ENCODE measurements around the gene DCST2. TPM values are rescaled to one million over a fixed set of nuclear protein-coding genes. Genes with fewer than 3 reads are reported as not detected.
A peak's percentile ranks its signal among the peaks of the same experiment; 100 is the strongest.

The DCST2 gene
- polyA plus RNA-seq, 6 donors from 2014 or later = not detected

DNA sequence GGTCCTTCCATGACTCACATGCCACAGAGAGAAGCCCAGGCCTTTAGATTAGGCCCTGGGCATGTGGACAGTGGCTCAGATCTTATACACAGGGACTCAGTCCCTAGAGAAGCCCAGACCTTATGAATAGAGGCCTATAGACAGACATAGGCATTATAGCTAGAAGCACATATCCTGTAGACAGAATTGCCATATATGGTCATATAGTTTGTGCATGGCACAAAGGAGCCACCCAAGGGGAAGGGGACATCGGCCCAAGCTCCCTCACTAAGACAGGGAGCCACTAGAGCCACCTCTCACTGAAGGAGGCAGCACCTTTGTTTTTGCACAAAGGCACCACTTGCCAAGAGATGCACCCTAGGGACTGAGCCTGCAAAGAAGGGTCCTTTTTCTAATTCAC is 42.8 kb upstream of the DCST2 start:
- Mint-ChIP-seq H3K27ac (no peak overlapping the region), H3K4me3 (no peak overlapping the region), H3K27me3 (peaks cover 16 to 17% (median 16%) of the 10 kb centered on the region in 3 donors), H3K9me3 (peaks cover 0 to 1% (median 0%) of the 10 kb centered on the region in 7 donors), H3K4me1 (peaks cover 44 to 51% (median 47%) of the 10 kb centered on the region in 3 donors), H3K36me3 (peaks cover 0 to 3% of the 10 kb centered on the region in 2 donors)
- ATAC-seq (ENCODE audit: low read depth in 2 of 2) = no peak
- DNase-seq = no peak

DNA sequence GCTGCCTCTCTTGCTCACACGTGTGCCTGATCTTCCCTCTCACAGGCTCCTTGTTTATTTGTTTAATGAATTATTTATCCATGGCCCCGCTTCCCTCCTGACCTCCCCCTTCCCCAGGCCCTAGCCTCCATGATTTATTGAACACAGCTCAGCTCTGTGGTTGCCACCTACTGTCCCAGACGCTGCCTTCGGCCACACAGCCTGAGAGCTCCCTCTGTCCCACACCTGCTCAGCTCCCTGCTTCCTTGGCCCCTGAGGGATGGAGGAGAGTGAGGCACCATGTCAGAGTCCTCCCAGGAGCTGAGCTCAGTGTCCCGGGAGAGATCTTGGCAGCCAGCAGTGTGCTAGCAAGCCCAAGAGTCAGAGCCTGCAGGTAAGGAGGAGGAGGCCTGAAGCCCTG is 42.0 kb upstream of the DCST2 start:
- Mint-ChIP-seq H3K27me3 (peaks cover 12 to 14% (median 13%) of the 10 kb centered on the region in 3 donors), H3K4me1 (peaks cover 44 to 54% (median 44%) of the 10 kb centered on the region in 3 donors), H3K27ac (no peak overlapping the region), H3K36me3 (no peaks in the 10 kb centered on the region), H3K4me3 (peak overlapping the region in 2 of 8 donors; percentile 7 to 42), H3K9me3 (no peaks in the 10 kb centered on the region)
- no peak for ATAC-seq (ENCODE audit: low read depth in 2 of 2)
- DNase-seq = no peak

DNA sequence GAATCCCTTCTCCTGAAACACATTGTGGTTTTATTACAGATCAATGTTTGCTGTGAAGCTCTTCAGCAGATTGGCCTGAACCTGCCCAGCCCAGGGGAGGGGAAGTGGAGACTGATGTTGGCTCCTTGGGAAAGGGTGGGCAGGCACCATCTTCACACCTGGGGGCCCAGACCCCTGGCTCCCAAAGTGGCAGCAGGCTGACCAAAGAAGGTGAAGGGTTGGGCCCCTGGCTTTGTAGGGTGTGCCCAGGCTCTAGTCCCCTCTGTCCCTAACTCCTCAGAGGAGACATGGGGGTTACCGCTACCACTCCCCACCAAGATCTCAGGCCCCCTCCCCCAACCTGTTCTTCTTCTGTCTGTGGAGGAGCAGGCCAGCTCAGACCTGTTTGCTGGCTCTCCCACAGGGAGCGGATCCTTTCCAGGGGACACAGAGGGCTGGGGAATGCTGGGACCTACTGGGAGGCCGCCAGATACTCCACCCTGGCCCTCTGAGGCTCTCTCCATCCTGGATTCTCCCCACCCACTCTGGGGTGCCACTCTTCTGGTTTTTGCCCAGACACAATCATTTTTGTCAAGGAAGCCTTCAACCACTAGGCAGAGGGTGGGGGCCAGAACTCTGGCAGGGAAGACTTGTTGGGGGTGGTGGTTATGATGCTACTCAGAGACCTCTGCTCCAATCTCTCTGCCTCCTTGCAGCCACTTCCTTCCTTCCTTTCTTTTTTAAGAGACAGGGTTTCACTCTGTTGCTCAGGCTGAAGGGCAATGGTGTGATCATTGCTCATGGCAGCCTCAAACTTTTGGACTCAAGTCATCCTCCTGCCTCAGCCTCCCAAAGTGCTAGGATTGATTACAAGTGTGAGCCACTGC is 40.0 kb upstream of the DCST2 start:
- peaks cover 0 to 6% (median 0%) of the 10 kb centered on the region in 3 donors for H3K27me3 Mint-ChIP-seq
- ATAC-seq (ENCODE audit: low read depth in 2 of 2) (no peak), DNase-seq (no peak)
- no peaks in the 10 kb centered on the region for H3K36me3 Mint-ChIP-seq
- no peak overlapping the region for H3K27ac Mint-ChIP-seq
- no peaks in the 10 kb centered on the region for H3K9me3 Mint-ChIP-seq
- H3K4me1 Mint-ChIP-seq = peaks cover 36 to 53% (median 37%) of the 10 kb centered on the region in 3 donors
- peak overlapping the region in 4 of 8 donors; percentile 21 to 57 (median 42) for H3K4me3 Mint-ChIP-seq

DNA sequence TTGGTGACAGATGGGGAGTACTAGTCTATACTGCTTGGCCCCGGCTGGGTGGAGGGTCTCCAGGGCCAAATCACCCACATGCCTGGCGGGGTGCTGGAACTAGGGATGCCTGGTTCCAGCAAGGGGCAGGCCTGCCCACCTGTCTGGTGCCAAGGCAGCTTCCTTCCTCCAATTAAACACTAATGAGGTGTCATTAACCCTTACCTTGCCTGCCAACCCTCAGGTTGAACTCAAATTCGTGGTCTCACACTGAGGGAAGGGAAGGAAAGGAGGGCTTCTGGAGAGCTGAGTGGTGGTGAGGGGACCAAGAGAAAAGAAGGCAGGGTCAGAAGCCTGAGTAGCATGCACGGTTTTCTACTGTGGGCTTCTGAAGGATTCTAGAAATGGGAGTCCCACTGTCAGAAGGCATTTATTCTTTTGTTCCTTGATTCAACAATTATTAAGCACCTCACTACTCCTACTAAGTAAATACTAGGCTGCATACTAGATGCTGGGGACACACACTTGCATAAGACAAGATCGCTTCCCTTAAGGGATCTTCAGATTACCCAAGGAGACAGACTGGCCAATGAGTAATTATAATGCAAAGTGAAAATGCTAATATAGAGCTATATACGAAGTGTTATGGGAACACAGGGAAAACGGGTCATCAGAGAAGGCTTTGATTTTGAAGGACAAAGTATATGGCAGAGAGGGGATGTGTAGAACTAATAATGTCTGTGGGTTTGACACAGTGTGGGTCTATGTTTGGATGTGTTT is 39.1 kb upstream of the DCST2 start:
- H3K36me3 Mint-ChIP-seq = no peaks in the 10 kb centered on the region
- H3K4me3 Mint-ChIP-seq = peak overlapping the region in 5 of 8 donors; percentile 33 to 67 (median 59)
- H3K27ac Mint-ChIP-seq = peak overlapping the region in 2 of 6 donors; percentile 34 to 54
- no peaks in the 10 kb centered on the region for H3K9me3 Mint-ChIP-seq
- DNase-seq (no peak), ATAC-seq (ENCODE audit: low read depth in 2 of 2) (no peak)
- peaks cover 0 to 4% (median 0%) of the 10 kb centered on the region in 3 donors for H3K27me3 Mint-ChIP-seq
- H3K4me1 Mint-ChIP-seq = peaks cover 37 to 45% (median 37%) of the 10 kb centered on the region in 3 donors

DNA sequence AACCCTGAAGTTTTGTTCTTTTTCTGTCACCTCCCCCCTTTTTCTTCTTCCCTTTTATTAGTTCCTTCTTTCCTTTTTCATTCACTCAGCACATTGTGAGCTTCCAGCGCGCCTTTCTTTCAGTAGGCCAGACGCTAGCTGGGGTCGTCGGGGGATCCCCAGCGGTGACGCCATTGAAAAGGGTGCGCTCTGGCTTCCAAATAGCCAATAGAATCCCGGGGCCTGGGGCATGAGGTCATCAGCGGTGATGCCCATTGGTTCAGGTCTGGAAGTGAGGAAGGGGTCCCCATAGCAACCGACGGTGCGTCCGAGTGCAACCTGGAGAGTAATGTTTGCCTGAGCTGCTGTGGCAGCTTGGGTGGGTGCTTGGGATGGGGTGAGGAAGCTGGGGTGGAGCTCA is 38.1 kb upstream of the DCST2 start:
- H3K36me3 Mint-ChIP-seq = peaks cover 0 to 7% of the 10 kb centered on the region in 2 donors
- peak overlapping the region; percentile 42 to 75 (median 62) for H3K4me3 Mint-ChIP-seq
- no peaks in the 10 kb centered on the region for H3K27me3 Mint-ChIP-seq
- no peak for DNase-seq
- no peaks in the 10 kb centered on the region for H3K9me3 Mint-ChIP-seq
- peak overlapping the region in 3 of 6 donors; percentile 67 to 93 (median 77) for H3K27ac Mint-ChIP-seq
- peak in 1 of 2 donors; percentile 6 for ATAC-seq (ENCODE audit: low read depth in 2 of 2)
- H3K4me1 Mint-ChIP-seq = peaks cover 43 to 50% (median 45%) of the 10 kb centered on the region in 3 donors

DNA sequence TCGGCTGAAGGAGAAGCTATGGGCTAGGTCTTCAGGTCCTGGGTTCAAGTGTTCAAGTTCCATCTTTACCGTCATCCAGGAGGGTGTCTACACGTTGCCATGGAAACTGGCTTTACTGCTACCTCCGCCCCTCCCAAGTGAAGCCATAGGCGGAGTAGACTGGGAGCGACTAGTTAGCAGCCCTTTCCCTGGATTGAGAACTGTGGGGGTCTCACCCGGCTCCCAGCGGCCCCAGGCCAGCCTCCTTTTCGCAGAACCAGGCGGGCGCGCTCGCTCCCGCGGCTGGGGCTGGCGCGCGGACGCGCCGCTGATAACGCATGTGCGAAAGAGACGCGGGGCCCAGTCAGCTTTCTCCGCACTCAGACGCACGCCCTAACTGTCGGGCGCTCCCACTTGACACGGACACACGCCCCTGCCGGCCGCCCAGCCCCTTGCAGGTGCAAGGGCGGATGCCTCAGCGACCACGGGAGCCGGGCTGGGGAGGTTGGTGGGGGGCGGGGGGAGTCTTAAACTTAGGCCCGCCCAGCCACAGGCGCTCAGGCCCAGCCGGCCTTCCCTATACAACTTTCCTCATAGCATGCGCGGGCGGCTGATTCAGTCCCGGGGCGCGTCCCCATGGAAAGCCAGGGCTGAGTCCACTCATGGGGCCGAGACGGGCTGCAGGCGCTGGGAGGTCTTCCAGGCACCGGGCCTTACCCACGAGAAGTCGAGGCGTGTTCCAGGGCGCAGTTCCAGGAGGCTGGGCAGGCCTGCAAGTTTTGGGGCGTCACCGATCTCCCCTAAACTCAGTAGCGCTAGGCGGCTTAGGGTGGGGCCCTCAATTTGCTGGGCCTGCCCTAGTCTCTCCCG is 37.4 kb upstream of the DCST2 start:
- DNase-seq = peak; percentile 82
- no peaks in the 10 kb centered on the region for H3K27me3 Mint-ChIP-seq
- H3K9me3 Mint-ChIP-seq = no peaks in the 10 kb centered on the region
- ATAC-seq (ENCODE audit: low read depth in 2 of 2) = peak; percentile 96
- H3K27ac Mint-ChIP-seq = peak overlapping the region in 2 of 6 donors; percentile 76 to 93
- peak overlapping the region; percentile 42 to 75 (median 64) for H3K4me3 Mint-ChIP-seq
- peaks cover 0 to 11% of the 10 kb centered on the region in 2 donors for H3K36me3 Mint-ChIP-seq
- peaks cover 47 to 53% (median 53%) of the 10 kb centered on the region in 3 donors for H3K4me1 Mint-ChIP-seq

DNA sequence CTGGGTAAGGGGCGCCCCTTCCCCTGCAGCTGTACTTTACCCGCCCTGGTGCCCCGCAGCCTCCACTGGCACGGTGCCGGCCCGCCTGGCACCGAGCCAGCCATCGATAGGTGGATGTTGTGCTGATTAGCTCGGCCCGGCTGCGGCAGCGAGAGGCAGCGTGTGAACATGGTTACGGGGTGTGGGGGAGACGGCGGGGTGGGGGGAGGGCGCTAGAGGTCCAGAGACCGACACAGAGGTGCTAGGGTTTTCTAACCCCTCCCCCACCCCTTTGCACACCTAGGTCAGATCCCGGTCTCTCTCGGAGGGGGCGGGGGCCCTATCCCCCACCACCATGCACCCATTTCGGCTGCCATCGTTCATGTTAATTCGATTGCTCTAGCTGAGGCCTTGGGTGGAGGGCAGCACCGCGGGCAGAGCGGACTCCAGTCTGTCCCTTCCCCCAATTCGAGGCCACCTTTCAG is 36.6 kb upstream of the DCST2 start:
- Mint-ChIP-seq H3K4me3 (peak overlapping the region in 5 of 8 donors; percentile 42 to 70 (median 63)), H3K36me3 (peaks cover 0 to 11% of the 10 kb centered on the region in 2 donors), H3K4me1 (peaks cover 49 to 55% (median 53%) of the 10 kb centered on the region in 3 donors), H3K27ac (no peak overlapping the region), H3K27me3 (no peaks in the 10 kb centered on the region), H3K9me3 (no peaks in the 10 kb centered on the region)
- DNase-seq (no peak), ATAC-seq (ENCODE audit: low read depth in 2 of 2) (no peak)

DNA sequence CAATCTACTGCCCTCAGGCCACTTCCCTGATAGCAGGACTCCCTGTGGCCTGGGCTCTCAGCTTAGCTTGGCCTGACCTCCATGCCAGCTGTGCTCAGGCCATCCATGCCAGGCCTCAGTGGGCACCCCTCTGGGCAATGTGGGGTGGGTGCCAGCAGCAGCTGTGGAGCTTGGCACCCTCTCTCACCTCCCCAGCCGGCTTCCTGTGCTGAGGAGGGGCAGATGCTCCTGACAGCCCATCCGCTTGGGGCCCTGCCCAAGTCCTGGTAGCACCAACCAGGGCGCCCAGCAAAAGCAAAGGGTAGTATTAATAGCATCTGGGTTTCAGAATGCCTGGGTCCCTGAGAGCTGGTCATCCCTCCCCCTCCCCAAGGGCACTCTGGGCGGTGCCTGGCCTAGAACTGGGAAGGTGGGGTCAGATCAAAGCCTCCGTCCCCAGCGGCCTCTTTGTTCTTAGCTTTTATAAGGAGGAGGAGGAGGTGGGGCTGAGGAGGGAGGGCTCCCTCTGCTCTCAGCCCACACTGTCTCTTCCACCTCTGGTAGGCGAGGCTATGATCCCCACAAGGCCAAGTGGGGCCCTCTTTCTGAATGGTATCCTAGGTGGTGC is 36.1 kb upstream of the DCST2 start:
- no peaks in the 10 kb centered on the region for H3K27me3 Mint-ChIP-seq
- H3K9me3 Mint-ChIP-seq = no peaks in the 10 kb centered on the region
- DNase-seq (no peak), ATAC-seq (ENCODE audit: low read depth in 2 of 2) (no peak)
- H3K27ac Mint-ChIP-seq = no peak overlapping the region
- H3K4me1 Mint-ChIP-seq = peaks cover 53 to 60% (median 56%) of the 10 kb centered on the region in 3 donors
- peak overlapping the region in 3 of 8 donors; percentile 19 to 67 (median 20) for H3K4me3 Mint-ChIP-seq
- H3K36me3 Mint-ChIP-seq = peaks cover 0 to 11% of the 10 kb centered on the region in 2 donors

DNA sequence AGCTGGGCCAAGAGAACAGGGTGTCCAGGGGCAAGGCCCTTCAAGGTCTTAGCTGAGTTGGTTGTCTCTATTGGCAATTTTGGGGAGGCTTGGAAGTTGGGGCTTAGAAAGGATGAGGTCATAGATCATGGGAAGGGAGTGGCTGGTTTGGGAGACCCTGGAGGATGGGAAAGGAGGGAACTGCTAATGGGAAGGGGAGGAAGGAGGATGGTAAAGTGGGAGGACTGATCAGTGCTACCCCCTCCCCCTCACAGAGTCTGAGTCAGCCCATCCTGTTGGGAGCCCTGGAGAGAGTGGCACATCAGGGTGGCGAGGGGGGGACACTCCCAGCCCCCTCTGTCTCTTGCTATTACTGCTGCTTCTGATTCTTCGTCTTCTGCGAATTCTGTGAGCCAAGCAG is 35.0 kb upstream of the DCST2 start:
- Mint-ChIP-seq H3K27me3 (no peaks in the 10 kb centered on the region), H3K36me3 (peaks cover 0 to 11% of the 10 kb centered on the region in 2 donors), H3K4me3 (peak overlapping the region in 3 of 8 donors; percentile 45 to 75 (median 69)), H3K9me3 (no peaks in the 10 kb centered on the region), H3K27ac (peak overlapping the region in 1 of 6 donors; percentile 87), H3K4me1 (peaks cover 55 to 58% (median 56%) of the 10 kb centered on the region in 3 donors)
- no peak for ATAC-seq (ENCODE audit: low read depth in 2 of 2)
- no peak for DNase-seq

DNA sequence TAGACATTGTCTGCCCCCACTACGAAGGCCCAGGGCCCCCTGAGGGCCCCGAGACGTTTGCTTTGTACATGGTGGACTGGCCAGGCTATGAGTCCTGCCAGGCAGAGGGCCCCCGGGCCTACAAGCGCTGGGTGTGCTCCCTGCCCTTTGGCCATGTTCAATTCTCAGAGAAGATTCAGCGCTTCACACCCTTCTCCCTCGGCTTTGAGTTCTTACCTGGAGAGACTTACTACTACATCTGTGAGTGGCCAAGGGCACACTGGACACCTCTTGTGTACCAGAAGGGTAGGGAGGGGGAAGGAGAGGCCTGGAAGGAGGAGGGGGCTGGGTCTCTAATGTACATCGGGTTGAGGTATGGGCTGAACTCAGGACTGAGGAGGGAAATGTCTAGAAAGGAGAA is 33.2 kb upstream of the DCST2 start:
- ATAC-seq (ENCODE audit: low read depth in 2 of 2) (no peak), DNase-seq (no peak)
- H3K4me1 Mint-ChIP-seq = peaks cover 50 to 57% (median 51%) of the 10 kb centered on the region in 3 donors
- H3K9me3 Mint-ChIP-seq = no peaks in the 10 kb centered on the region
- peak overlapping the region in 2 of 8 donors; percentile 2 to 30 for H3K4me3 Mint-ChIP-seq
- no peak overlapping the region for H3K27ac Mint-ChIP-seq
- H3K27me3 Mint-ChIP-seq = no peaks in the 10 kb centered on the region
- peaks cover 0 to 11% of the 10 kb centered on the region in 2 donors for H3K36me3 Mint-ChIP-seq

DNA sequence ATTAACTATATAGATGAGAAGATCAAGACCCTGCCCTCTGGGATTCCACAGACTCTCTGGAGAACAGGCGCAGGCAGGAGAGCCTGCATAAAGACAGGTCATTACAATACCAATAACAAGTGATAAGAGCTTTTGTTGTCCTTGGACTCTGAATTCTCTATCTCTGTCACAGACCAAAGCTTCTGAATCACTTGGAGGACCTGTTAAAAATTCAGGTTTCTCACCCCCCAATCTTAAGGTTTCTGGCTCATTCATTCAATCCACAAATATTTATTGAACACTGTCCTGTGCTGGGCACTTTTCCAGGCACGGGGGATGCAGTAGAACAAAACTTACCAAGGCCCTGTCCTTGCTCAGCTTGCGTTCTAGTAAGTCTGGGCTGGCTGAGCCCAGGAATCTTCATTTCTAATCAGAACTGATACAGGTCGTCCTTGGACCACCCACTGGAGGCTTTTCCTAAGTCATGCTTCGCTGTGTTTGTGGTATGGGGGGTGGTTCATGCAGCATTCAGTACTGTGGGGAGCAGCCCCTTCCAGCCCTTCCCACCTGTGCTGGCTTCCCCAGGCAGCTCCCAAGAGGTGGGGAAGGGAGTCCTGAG is 31.4 kb upstream of the DCST2 start:
- peak overlapping the region in 4 of 6 donors; percentile 5 to 68 (median 36) for H3K27ac Mint-ChIP-seq
- peaks cover 0 to 11% of the 10 kb centered on the region in 2 donors for H3K36me3 Mint-ChIP-seq
- H3K9me3 Mint-ChIP-seq = no peaks in the 10 kb centered on the region
- H3K27me3 Mint-ChIP-seq = peaks cover 0 to 4% (median 0%) of the 10 kb centered on the region in 3 donors
- no peak for DNase-seq
- H3K4me3 Mint-ChIP-seq = peak overlapping the region; percentile 77 to 93 (median 88)
- no peak for ATAC-seq (ENCODE audit: low read depth in 2 of 2)
- peaks cover 47 to 49% (median 47%) of the 10 kb centered on the region in 3 donors for H3K4me1 Mint-ChIP-seq

All from naive B cell (primary cell).